Sigmoid colon (tissue), 3 donors: Measurements from ENCODE around the gene NHEJ1.

Source experiments
- CTCF ChIP-seq, 4 experiments: fragments of 450-650 bp in 3 of 4; fragments of 200-600 bp in 1 of 4; IDR thresholded peaks; one replicate each; pipeline ENCODE4 v1.5.1; 2016 to 2019; ENCODE audit warnings: antibody characterized with exemption in 4 of 4, mild to moderate bottlenecking in 3 of 4, moderate library complexity in 2 of 4
- POLR2A ChIP-seq, 2 donors: fragments of 450-650 bp; IDR thresholded peaks; one replicate each; pipeline ENCODE4 v1.6.1; 2016; ENCODE audit warnings: antibody characterized with exemption in 2 of 2, mild to moderate bottlenecking in 2 of 2, moderate library complexity in 2 of 2

GRCh38 chr2:219060821-219061791 is 99.5 kb downstream of the NHEJ1 start, which contains the start of gene IHH:
- TF ChIP-seq POLR2A (IDR thresholded peaks at IDR 0.05) (no peak), CTCF (IDR thresholded peaks at IDR 0.05) (no peak)
